Ramos (cell line): ENCODE results near the gene AEBP1.

Experiments
- in situ Hi-C: fragments of 300-500 bp; cut with MboI; formaldehyde crosslinking; loops from one replicate; pipeline ENCODE4 v1.14.3; 2022; ENCODE audit warnings: low sequenced_read_pairs; ENCODE audit not compliant: unreplicated experiment

Gene AEBP1

GRCh38 chr7:44149571-44150465 lies 45.7 kb downstream of the AEBP1 start:
- in situ Hi-C loops = no loop called here

- in situ Hi-C loops = no loop called here
These were observed 46.3 kb downstream of the AEBP1 start for GRCh38 chr7:44150466-44150832.

- in situ Hi-C loops = no loop called here
These were observed 47.1 kb downstream of the AEBP1 start for GRCh38 chr7:44150966-44151941.

- in situ Hi-C loops = no loop called here
These were observed 47.8 kb downstream of the AEBP1 start for GRCh38 chr7:44151956-44152355.

GRCh38 chr7:44152971-44153947 lies 49.1 kb downstream of the AEBP1 start:
- in situ Hi-C loops = no loop called here

- in situ Hi-C loops = no loop called here
These were observed 49.8 kb downstream of the AEBP1 start for GRCh38 chr7:44153948-44154335.

GRCh38 chr7:44154703-44155102 lies 50.6 kb downstream of the AEBP1 start:
- in situ Hi-C loops = no loop called here

- in situ Hi-C loops = no loop called here
These were observed 51.3 kb downstream of the AEBP1 start for GRCh38 chr7:44155191-44156185.

- in situ Hi-C loops = no loop called here
These were observed 52.4 kb downstream of the AEBP1 start for GRCh38 chr7:44156453-44157010.

GRCh38 chr7:44157116-44158080 lies 53.3 kb downstream of the AEBP1 start:
- in situ Hi-C loops = no loop called here

- in situ Hi-C loops = no loop called here
These were observed 54.1 kb downstream of the AEBP1 start for GRCh38 chr7:44158096-44158872.

- in situ Hi-C loops = no loop called here
These were observed 54.9 kb downstream of the AEBP1 start for GRCh38 chr7:44158873-44159631.

GRCh38 chr7:44159824-44160630 lies 55.9 kb downstream of the AEBP1 start:
- in situ Hi-C loops = no loop called here

- in situ Hi-C loops = no loop called here
These were observed 57.2 kb downstream of the AEBP1 start for GRCh38 chr7:44161371-44161770.

GRCh38 chr7:44162179-44162578 lies 58.0 kb downstream of the AEBP1 start:
- in situ Hi-C loops = no loop called here
